ENCODE measurements around the gene CENPE. TPM values are rescaled to one million over a fixed set of nuclear protein-coding genes. Genes with fewer than 3 reads are reported as not detected.

Gene CENPE
- polyA plus RNA-seq, 12 donors: 4.3 to 20.3 (median 8.0) TPM; not detected in 1

DNA sequence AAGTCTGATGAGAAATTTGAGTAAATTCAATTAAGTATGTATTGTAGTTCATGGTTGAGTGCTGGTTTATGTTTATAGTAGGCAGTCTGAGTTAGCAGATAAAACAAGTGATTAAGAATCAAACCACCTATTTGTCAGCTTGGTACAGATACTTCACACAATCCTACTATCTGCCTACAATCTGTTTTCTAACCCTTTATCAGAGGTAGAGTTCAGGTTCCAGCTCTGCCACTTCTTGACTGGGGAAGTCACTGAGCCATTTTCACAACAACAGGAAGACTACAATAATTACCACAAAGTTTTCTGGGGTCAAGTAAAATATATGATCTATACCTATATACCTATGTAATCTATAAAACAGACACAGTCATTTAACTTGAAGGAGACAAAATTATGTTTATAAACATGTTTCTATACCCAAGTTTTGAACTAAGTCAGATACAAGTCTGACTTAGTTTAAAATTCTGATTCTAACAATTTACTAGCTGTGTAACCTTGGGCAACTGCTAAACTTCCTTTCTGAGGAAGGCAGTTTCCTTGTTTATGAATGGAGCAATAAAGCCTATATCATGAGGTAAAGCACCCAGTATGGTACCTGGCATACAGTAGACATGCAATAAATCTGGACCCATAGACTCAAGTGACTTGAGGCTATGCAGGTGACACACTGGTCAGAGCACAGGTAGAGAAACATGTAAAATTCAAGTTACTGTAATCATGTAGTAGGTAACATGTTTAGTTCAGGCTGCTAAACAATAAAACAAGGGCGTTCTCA lies 61.3 kb downstream of the CENPE start:
- DNase-seq: no peak

DNA sequence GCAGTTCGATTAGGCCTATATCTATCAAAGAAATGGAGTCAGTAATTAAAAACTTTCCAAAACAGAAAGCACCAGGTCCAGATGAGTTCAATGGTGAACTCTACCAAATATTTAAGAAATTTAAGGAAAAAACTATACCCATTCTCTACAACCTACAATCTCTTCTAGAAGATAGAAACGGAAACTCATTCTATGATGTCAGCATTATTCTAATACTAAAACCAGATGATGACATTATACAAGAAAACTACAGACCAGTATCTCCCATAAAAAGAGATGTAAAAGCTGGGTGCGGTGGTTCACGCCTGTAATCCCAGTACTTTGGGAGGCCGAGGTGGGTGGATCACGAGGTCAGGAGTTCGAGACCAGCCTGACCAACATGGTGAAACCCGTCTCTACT lies 69.0 kb downstream of the CENPE start:
- DNase-seq: no peak

DNA sequence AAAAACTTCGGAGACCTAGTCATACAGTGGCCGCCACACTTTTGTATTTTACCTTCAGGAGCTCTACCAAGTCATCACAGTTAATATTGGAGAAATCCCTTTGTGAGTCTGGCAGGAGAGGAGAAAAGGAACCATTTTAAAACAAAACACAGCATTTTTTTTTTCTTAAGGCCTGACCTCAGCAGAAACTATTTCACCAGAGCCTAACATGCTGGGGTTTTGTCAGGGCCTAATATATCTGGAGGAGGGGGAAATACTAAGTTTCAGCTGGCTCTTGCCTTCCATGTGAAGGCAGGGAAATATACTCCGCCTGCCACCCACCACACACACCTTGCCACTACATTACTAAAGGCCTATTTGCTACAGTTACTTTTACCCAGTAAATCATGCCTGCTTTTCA lies 72.0 kb downstream of the CENPE start:
- no peak for DNase-seq

DNA sequence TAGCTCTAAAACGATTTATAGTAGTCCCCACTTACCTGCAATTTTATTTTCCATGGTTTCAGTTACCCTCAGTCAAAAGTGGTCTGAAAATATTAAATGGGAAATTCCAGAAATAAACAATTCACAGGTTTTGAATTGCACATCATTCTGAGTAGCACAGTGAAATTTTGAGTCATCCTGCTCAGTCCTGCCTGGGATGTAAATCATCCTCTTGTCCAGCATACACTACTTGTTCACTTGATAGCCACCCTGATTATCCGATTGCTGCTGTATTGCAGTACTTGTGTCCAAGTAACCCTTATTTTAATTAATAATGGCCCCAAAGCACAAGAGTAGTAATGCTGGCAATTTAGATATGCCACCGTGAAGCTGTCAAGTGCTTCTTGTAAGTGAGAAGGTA lies 75.0 kb downstream of the CENPE start:
- DNase-seq: no peak

DNA sequence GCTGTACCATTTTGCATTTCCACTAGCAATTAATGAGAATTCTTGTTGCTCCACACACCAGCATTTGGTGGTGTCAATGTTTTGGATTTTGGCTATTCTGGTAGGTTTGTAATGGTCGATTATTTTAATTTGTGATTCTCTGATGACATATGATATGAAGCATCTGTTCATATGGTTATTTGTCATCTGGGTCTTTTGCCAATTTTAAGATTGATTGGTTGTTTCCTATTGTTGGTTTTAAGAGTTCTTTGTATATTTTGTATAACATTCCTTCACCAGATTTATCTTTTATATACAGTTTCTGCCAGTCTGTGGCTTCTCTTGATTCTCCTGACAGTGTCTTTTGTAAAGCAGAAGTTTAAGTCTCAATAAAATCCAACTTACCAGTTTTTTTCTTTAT lies 80.0 kb downstream of the CENPE start:
- DNase-seq: no peak

DNA sequence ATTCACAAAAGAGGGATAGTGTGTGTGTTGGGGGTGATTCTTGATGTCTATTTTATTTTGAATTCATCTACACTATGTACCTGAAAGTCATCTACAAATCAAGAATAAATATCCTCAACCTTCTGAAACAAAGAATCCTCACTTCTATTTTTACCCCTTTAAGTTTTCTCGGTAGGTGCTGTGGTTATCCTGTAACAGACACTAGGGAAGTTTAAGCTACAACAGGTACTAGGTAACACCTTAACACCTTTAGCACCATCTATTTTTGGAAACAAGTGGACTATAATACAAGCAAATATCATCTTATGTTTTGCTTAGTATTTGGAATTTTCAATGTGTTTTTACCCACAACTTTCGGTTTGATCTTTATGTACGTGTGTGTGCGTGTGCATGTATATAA lies 86.5 kb downstream of the CENPE start:
- no peak for DNase-seq

DNA sequence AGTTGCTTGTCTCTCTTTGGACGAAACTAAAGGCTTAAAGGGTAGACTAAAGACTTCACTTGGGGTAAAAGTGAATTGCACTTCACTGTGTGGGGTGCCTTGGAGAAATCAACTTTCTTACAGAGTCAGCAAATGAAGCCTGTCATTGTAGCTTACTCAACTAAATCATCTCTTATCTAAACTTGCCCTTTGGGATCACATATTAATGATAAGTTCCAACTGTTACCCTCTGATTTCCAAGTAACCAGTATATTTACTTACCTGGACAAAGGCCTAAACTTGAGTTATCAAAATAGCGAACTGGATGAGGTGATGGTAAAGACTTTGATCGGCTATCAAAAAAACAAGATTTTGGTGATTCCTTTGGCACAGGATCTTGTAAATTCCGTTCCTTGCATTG lies 89.6 kb downstream of the CENPE start:
- no peak for DNase-seq

DNA sequence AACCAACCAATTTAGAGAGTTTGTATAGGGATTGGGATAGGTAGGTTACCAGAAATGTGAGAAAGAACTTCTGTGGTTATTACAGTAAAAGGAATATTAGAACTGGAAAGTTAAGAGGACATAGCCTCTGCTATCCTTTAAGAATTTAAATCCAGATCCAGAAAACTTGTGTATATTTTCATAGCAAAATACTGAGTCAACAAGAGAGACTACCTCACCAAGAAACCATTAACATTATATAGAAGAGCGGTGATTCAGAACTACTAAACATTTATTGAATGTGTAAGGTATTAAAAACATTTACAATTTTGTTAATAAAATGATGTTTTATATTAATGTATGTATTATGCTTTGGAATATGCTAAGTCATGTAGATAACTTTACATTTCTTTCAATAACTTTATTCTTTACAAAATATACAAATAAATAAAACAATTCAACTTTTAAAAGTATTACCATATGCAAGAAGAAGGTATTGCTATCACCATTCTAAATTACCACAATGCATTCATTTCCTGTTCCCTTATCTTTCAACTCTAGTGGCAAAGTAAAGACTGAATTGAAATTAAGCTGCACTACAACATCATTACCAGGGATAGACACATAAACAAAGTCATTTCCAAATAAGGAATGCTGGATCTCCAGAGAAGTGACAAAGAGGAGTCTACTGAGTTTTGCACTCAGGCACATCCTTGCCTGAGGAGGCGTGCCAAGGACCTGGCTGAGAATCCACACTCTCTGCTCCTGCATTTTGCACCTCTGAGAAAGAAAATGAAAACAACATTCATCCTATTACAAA lies 92.4 kb downstream of the CENPE start:
- no peak for DNase-seq

DNA sequence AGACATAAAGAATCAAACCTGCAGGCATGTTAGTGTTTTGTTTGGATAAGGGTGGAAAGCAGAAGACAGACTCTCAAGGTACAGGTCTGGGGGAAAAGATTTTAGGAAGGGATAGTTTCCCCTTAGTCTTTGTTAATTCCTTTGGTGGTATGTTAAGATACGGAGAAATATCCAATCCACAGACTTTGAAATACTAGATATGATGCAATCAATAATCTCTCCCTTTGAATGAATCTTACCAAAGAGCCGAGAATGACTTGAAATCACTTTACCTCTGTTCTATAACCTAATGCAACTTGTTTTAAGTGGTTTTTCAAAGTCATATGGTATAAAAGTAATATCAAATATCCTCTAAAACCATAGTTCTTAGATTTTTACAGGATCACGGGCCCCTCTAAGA lies 93.3 kb downstream of the CENPE start:
- DNase-seq: no peak

DNA sequence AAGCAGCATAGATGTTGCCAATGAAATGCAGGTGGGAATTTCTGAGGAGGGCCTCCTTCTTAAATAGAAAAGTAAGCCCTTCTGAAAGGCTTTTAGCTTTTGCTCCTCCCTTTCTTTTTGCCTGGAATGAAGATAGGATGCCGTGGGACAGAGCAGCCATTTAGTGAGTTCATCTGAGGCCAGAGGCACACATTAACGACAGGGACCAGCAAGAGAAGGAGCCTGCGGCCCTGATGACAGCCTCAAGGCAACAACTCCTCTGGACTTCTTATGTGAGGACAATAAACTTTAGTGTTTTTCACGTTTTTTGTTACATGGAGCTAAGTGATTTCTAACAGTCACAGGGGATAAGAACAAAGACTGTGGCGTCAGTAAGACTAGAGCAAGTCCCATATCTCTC lies 97.5 kb downstream of the CENPE start:
- DNase-seq: no peak

DNA sequence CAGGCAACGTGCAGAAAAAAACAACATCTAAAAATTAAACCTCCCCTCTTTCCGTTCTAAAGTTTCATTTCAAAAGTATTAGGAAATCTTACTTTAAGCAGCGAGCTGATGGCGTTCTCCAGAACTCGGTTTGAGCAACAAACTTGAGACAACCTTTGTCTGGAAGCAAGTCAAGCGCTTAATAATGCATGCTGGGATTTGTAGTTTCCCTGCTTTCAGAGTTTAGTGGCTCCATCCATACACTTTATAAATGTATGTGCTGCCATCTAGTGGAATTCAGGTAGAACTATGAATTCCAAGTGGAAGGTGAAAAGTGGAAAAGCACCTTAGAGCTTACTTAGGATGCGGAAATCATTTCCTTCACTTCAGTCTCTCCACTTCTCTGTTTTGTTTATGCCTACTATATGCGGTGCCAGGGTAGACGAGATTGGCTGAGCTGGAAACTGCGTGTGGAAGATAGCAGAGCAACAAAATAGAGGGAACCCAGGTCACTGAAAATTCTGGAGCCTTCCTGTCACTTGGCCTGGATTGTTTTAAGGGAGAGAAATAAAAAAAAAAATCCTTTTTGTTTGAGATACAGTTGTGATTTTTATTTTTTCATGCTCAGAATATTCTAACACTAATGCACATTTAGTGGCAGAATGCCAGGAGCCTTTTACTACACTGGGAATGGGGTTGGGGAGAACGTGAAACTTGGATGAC lies 98.3 kb downstream of the CENPE start, which contains the start of gene BDH2:
TSS of gene BDH2 (minus strand) at position 144 of the 702 bp plus-strand sequence. CDS start 3,580 bp downstream, outside the sequence.
- DNase-seq: peak; percentile 93

DNA sequence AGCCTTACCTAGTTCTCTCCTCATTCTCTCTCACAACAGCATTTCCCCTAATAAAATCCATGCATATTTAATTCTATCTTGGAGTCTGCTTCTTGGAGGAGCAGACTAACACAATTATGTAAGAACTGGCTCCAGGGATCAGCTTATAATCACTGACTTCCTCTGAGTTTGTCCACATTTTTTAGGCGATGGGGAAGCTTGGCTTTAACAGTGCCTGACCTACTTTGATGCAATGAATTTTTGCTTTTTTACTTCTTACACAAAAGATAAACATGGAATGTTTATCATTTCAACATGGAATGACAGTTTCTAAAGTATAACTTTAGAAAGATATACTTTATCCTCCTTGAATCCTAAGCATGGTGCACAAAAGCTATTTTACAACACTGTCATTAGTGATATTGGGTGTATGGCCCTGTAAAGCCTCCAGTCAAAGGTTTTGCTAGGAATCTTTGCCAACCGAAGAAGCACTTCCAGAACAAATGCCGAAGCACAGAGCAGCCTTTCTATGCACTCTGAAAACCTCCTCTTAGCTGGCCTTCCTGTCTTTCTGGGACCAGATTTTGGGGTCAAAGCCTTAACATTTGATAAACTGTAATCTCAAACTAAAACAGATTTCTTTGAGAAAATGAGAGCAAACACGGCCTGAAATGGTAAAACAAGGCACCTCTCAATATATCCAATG lies 99.2 kb downstream of the CENPE start:
- peak; percentile 25 for DNase-seq

DNA sequence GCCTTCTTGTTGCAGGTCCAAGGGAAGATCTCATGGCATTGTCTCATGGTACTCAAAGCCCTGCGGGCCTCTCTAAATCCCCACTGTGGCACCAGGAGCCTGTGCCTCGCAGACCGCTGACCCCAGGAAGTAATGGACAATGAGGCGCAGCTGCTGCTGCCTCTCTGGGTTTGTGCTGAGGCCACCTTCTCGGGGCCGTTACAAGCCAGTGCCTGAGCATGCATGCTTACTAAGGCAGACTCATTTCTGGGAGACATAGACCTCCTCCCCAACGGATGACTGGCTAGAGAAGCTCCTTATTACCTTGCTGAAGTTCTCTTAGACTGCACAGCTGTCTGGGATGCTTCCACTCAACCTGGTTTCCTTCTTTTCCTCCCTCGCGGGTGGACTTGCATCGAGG lies 99.8 kb downstream of the CENPE start:
- DNase-seq: no peak

DNA sequence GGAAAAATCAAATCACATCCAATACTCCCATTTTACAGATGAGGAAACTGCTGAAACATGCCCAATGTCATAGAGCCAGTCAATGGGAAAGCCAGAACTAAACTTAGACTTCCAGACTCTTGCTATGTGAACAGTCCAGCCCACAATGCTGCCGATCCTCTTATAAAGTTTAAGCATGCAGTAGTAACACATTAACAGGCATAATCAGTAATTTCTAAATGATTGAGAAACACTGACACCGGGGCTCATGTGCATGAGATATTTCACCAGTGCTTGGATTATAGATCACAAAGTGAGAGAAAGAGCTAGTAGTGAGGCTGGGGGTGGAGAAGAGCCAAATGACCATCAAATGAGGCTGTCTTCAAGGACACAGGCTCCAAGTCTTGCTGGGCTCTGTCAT lies 101.0 kb downstream of the CENPE start:
- no peak for DNase-seq

DNA sequence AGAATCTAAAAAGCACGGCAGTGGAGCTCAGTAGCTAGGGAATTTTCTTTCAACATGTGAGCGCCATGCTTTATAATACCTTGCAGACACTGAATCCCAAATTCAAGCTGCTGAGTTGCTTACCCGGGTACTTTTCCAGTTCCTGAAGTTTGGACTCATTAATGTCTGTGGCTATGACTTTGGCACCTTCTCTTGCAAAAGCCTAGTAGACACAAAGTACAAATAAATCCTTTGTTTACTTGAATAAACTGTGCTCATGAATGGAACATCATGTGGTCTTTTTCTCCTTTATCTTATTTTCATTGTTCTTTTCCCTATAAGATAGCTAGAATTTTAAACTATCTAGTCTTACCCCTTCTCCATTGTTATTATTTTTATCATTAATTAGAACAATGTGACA lies 103.1 kb downstream of the CENPE start:
- no peak for DNase-seq

DNA sequence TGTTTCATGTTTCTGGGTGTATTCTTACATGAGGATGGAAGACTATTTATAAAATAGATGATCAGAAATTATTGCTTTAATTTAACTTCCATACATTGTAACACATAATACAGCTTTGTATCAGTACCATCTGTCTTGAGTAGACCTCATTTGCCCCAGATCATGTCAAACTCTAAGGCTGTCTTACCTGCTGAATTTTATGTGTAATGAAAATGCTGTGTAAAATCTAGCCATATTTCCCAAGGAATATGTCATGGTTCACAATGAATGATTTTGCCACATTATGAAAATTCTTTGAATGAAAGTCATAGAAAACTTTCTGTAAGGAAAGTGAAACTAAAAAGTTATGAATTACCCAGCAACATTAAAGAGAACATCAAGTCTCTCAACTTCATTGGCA lies 105.9 kb downstream of the CENPE start:
- DNase-seq: no peak

DNA sequence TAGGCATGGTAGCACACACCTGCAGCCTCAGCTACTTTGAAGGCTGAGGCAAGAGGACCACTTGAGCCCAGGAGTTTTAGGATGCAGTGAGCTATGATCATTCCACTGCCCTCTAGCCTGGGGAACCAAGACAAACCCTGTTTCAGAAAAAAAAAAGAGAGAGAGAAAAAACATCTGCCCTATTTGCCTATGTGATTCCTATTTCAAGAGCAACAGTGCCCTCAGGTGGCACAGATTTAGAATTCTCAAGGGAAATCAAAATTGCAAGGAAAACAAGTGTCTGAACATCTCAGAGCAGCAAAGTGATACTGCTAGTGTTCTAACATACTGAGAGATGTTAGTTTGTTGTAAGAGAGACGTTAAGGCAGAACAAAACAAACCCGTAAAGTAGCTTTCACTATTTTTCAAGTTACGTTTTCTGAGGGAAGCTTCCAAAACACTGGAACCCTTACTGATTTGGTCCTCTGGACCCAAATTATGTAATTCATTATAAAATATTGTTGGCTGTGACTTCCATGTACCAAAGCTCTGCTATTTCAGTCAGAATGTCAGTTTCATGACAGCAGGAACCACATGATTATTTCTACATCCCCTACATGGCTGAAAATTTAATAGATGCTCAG lies 106.4 kb downstream of the CENPE start:
- DNase-seq: peak; percentile 11

DNA sequence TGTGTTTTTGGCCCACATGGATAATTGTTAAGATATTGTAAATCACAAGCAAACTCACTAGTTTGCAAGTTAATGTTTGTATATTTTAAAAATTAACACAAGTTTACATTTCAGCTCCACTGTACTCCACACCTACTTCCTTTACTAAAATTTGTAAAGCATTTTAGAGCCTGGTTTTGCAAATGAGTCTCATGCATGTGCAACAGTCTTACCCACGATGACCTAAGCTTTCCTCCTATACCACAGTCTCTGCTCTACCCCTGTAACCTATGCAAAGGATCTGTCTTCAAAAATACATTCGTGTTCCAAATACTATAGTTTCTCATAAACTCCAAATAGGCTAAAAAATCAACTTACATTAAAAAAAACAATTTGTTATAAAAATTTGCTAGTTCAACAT lies 108.7 kb downstream of the CENPE start:
- DNase-seq: no peak

DNA sequence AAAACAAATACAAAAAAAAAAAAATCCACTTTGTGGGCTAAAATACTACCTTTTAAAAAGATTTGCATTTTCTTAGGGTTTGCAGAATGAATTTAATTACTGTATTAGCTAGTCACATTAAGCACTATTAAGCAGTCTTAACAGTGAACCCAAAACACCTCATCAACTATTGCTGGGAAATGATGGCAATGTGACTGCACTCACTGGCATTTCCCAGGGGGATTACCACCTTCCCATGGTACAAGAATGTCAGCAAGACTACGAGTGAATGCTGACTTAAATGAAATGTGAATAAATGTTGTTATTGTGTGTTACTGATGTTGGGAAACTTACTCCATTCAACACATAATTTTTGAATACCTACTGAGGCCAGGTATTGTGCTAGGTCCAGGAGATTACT lies 111.6 kb downstream of the CENPE start:
- DNase-seq: no peak

DNA sequence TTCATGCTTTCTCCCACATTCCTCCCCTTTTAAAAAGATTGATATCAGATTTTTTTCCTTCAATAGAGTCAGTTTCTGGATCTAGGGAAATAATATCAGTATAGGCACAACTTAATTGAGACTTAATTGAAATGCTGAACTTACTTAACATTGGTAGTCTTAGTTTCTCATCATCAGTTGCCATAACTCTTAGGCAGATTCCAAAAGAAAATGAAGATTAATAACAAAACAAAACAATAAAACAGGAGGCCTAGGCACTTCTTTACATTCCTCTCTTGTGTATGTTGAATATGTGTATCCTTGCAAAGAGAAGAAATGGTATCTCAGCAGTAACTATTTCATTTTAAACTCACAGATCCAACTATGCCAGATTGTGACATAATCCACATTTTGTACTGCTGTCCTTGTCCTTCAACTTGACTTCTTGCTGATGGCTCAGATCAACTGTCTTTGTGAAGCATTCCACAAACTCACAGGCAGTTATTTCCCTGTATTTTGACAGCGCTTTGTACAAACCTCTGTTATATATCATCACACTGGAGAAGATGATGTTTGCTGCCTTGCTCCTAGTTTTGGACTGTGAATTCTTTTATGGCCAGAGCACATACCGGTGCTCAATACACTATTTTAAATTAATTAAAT lies 112.5 kb downstream of the CENPE start:
- no peak for DNase-seq

DNA sequence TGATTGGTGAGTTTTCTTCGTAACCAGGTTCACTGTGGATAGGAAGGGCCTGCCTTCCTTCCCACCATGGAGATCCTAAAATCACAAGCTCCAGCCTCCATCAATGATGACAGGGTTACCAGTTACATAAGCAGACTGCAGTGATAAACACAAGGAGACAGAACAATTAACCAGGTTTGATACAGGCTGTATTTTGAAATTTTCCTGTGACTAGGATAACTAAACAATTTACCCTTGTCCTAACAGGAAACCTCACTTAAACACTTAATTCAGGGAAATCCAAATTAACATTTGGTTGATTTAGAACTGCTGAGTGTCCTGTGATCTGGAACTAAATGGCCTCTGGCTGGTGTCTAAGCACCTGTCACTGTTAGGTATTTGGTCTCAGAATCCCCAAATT lies 118.5 kb downstream of the CENPE start:
- DNase-seq: no peak

All from muscle of arm (tissue), 12 donors.